ENCODE results near the gene GBA3.

The GBA3 gene

DNA sequence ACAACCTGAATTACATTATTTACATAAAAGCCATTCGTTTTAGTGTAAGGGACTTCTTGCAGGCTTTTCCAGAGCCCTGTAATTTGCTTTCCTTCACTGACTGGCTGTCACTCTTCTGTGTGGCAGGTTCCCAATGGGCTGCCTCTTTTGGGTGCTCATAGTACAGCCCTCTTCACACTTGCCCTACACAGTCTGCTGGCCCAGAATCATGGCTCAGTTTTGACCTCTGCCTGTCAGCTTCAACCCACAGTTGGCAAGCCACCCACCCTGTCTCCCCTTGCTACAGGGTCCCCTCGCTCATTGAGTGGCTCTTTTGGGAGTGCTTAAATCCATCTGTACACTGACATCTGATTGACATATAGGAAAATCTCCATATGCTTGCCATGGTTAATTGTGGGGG is 97.9 kb downstream of the GBA3 start:
- DNase-seq, result no peak

- no peak for DNase-seq
Observed at GRCh38 chr4:22794732-22795131, 102.0 kb downstream of the GBA3 start.

GRCh38 chr4:22801391-22801790 is 108.7 kb downstream of the GBA3 start:
- DNase-seq, result no peak

DNA sequence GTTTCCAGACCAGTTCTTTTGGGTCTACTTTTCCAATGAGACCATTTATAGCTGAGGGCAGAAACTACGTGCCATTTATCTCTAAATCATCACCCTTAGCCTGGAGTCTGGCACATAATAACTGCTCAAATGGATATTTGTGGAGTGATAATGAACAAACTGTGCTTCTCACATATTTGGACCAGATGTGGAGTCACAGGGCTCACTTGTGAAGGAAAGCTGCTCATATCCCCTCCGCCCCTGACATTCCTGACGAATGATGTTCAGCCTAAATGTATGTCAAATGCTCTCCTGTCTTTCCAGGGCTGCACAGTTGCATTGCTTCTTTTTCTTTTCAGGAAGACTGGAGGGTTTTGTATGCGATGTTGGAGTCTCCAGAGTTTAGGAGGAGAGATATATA is 110.1 kb downstream of the GBA3 start:
- DNase-seq, result no peak

DNA sequence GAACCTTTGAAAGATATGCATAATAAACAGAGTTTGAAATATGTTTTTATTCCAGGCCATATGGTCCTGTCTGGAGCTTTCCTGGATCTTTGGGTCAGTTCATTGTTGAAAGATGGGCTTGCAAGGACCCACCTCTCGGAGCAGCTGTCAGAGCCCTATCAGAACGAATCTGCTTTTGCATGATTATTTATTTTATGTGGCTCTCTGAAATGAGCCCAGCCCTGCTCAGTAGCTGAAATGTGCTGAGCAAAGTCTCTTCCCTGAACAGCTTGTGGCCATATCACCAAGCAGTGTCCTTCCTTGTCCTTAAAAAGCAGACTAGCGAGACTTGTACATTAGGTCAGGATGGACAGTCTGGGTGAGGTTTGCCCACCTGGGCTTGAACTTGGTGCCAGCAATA is 110.8 kb downstream of the GBA3 start:
- no peak for DNase-seq

GRCh38 chr4:22814906-22815305 is 122.2 kb downstream of the GBA3 start:
- no peak for DNase-seq

GRCh38 chr4:22824091-22824490 is 131.4 kb downstream of the GBA3 start:
- DNase-seq, result no peak

DNA sequence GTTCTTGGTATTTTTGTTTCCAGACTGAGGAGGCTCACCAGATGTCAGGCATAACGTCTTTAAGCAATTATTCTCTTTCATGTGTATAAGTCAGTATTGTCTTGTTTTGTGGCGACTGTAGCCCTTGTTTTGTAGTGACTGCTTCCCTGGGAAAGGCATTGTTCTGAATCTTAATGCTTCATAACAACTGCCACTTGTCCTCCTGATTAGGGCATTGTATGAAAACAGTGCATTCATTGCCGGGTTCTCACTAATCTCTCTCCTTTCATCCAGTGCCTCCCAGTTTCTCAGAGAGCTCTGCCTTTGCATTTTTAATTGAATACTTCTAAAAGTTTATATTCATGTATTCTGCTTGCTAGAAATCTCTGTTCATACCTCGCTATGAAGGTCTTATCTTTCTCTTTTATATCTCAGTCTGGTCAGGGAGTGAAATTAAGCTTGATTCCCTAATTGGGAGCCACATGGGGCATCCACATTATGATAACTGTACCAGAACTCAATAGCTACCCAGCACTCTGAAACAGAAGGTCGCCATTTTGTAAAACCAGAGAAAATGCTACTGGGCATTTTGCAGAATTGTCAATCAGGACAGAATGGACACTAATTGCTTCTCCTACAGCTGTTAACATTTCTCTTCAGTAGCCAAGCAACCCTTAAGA is 149.8 kb downstream of the GBA3 start:
- no peak for DNase-seq

DNA sequence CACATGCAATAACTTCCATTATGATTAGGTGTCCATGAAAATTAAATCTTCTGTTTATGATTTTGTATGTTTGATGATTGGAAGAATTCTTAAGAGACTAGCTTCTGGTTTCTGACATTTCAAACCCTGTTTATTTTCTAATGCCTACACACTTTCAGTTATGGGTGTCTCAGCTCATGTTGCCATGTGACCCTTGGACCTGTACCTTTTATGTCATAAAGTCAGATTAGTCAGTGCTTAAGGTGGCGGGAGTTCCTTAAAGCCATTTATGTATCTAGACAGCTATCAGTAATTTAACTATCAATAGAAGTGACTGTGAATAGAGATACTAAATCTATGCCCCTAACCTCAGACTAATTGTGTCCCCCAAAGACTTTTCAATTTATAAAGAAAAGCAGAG is 155.6 kb downstream of the GBA3 start:
- no peak for DNase-seq

GRCh38 chr4:22850055-22850454 is 157.3 kb downstream of the GBA3 start:
- no peak for DNase-seq

DNA sequence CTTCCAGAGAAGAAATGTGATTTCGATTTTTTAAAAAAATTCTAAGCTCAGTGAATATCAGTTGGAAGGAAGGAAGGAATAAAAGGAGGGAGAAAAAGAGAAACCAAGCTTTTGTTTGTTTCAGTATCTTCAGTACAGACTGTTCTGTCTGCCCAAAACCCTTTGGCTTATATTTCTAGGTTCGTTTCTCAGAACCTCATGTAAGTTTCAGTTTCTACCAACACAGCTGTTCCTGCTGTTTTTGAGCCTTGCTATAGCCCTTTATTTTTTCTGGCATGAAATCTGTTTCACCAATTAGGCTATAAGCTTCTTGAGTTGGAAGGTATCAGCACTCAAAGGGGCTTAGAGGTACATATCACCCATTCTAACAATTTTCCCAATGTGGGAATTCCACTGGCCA is 157.9 kb downstream of the GBA3 start:
- DNase-seq, result no peak

DNA sequence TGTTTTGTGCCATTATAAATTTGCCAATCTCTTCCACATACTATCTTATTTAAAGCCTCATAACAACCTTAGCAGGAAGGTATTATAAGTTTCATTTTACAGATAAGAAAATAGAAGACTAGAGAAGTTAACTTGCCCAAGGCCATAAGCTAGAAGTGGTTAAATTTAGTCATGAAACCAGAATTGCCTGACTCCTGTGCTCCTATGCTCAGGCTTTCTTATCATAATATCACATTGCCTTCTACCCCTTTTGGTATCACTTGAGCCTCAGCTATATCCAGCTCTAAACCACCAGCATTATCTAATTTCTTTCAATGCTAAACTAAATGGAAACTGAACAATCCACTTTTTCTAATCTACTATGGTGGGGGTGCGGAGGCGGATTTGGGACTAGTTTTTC is 164.7 kb downstream of the GBA3 start:
- no peak for DNase-seq

DNA sequence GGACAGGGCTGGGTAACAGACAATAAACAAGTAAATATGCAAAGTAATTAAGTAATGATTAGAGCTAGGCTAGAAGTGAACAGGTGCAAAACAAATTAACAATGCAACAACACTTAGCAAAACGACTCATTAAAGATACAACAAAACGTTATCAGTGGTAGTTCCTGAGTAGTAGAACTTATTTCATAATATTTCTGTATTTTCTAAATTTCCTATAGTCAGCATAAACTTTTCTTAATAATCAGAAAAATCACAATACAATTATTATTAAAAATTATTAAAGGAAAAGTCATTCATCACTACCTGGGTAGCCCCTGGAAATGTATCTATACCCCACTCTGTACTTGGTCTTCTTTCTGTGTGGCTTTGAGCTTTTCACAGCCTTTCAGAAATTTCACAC is 166.6 kb downstream of the GBA3 start:
- DNase-seq, result no peak

All from CD4-positive, alpha-beta T cell treated with Interleukin-1 beta for 1 hour (primary cell).